Fibroblast of mammary gland (primary cell): ENCODE data around the gene MAGI1.

Experiments used
- DNase-seq: peaks from one replicate; pipeline ENCODE4 v3.0.0-alpha.2; 2010; ENCODE audit warnings: low read depth
- H3K4me3 ChIP-seq: 2 replicates; pipeline ENCODE4 v1.5.1; 2011; ENCODE audit warnings: low read depth, mild to moderate bottlenecking, low read length, moderate library complexity; ENCODE audit not compliant: control insufficient read depth
- CTCF ChIP-seq: conservative IDR thresholded peaks from 2 replicates; pipeline ENCODE4 v1.5.1; 2011; ENCODE audit warnings: low read depth, low read length, inconsistent platforms; ENCODE audit not compliant: control insufficient read depth, insufficient read depth

The MAGI1 gene

DNA sequence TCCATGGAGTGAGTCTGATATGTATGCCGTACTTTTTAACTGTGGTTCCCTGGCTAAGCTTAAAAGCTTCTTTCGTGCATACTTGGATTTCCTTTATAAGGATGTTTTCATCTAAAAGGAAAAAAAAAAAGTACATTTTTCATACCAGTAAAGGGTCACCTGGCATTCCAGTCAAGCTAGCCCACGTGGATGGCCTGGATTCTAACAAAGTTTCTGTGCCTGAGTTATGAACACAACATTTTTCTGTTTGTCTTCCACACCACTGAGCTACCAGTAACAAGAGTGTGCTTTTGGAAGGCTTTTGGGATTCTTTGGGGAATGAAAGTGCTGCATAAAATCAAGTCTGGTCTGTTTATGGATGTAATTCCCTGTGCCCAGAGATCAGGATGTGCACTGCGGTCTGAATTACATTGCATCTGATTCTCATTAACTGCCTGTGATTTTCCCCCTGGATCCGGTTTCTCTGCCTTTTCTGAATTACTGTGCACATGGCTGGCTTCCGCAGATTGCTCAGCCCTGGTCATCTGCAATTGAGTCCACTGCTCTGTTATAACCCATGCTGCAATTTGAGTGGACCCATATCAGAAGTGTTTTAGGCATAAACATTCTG lies 38.2 kb upstream of the MAGI1 start:
- no peak for TF ChIP-seq CTCF
- no peak overlapping the region for H3K4me3 ChIP-seq
- DNase-seq: peak; percentile 92

GRCh38 chr3:66075281-66075680 lies 36.6 kb upstream of the MAGI1 start:
- H3K4me3 ChIP-seq: no peak overlapping the region
- peak; percentile 93 for DNase-seq
- TF ChIP-seq CTCF: no peak

- no peak overlapping the region for H3K4me3 ChIP-seq
- DNase-seq: no peak
- TF ChIP-seq CTCF: no peak
Measured at GRCh38 chr3:66073464-66074141, 34.9 kb upstream of the MAGI1 start.

- DNase-seq: no peak
- no peak for TF ChIP-seq CTCF
- H3K4me3 ChIP-seq: no peak overlapping the region
Measured at GRCh38 chr3:66068255-66068654, 29.5 kb upstream of the MAGI1 start.

- H3K4me3 ChIP-seq: no peak overlapping the region
- DNase-seq: no peak
- no peak for TF ChIP-seq CTCF
Measured at GRCh38 chr3:66066963-66067617, 28.4 kb upstream of the MAGI1 start.

DNA sequence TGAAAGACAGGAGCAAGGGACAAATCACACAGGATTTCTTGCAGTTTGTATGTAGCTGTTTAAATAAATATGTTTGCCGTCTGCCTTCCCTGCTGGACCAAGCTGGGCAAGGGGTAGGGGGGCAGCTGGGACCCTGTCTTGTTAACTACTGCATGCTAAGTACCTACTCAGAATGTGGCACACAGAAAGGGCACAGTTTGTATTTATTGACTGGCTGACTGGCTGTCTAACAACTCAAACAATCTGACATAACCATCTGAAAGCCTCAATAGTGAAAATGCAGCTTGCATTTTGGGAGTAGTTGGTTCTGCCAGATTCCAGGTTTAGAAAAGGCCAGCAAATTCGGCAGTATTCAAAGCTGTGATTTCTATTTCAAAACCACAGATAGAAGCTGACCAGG lies 16.6 kb upstream of the MAGI1 start:
- DNase-seq: no peak
- no peak overlapping the region for H3K4me3 ChIP-seq
- no peak for TF ChIP-seq CTCF
